SU-DHL-6 (cell line): ENCODE data around the gene CPZ.

Experiments
- EZH2phosphoT487 ChIP-seq: fragments of 200-600 bp; sonication (generic), shearing (Covaris generic); conservative IDR thresholded peaks from 2 replicates; pipeline ENCODE4 v1.6.1; 2018; ENCODE audit warnings: mild to moderate bottlenecking, antibody characterized with exemption, low read length, moderate library complexity, mixed read lengths
- TF ChIP-seq, protein P1 (sequence below): fragments of 200-600 bp; sonication (generic); IDR thresholded peaks from one replicate; pipeline ENCODE4 v1.5.1; 2017; ENCODE audit warnings: antibody characterized with exemption, mild to moderate bottlenecking, low read length, moderate library complexity; ENCODE audit not compliant: insufficient read depth, poor library complexity, severe bottlenecking

DNA sequence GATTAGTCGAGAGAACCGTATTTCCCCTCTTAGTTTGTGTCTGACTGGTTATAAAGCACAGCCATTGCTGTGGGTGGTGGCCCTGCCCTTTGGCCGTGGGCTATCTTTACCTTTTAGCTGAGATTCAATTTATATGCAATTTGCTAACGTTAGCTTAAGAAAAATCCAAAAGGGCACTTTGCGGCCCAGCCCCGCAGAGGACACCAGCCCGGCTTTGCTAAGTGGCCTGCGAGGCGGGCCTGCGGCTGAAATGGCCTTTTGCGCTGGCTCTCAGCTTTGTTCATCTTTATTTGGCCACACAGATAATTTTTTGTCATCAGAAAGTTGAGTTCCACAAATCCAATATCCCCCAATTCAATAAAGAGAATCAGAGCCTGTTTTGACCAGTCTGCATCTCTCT lies 48.3 kb downstream of the CPZ start:
- TF ChIP-seq, protein P1, sequence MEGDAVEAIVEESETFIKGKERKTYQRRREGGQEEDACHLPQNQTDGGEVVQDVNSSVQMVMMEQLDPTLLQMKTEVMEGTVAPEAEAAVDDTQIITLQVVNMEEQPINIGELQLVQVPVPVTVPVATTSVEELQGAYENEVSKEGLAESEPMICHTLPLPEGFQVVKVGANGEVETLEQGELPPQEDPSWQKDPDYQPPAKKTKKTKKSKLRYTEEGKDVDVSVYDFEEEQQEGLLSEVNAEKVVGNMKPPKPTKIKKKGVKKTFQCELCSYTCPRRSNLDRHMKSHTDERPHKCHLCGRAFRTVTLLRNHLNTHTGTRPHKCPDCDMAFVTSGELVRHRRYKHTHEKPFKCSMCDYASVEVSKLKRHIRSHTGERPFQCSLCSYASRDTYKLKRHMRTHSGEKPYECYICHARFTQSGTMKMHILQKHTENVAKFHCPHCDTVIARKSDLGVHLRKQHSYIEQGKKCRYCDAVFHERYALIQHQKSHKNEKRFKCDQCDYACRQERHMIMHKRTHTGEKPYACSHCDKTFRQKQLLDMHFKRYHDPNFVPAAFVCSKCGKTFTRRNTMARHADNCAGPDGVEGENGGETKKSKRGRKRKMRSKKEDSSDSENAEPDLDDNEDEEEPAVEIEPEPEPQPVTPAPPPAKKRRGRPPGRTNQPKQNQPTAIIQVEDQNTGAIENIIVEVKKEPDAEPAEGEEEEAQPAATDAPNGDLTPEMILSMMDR: no peak
- TF ChIP-seq EZH2phosphoT487: no peak
